Skeletal muscle tissue (tissue), 4 donors: ENCODE data around the gene RPA1. TPM values are rescaled to one million over a fixed set of nuclear protein-coding genes. Genes with fewer than 3 reads are reported as not detected.
"Not testable (repeated sequence)": the region's sequence is repeated elsewhere in the genome, so short reads cannot be mapped to it uniquely, and the experiment has no call there.

Experiments used
- H3K27ac ChIP-seq: one replicate; pipeline ENCODE4 v1.7.0; 2013; ENCODE audit warnings: mild to moderate bottlenecking, low read depth, low read length, inconsistent platforms
- H3K27me3 ChIP-seq, 3 donors: one replicate each; pipeline ENCODE4 v1.7.0; 2013; ENCODE audit warnings: low read length in 3 of 3; ENCODE audit not compliant: control insufficient read depth in 3 of 3, insufficient read depth in 3 of 3
- H3K36me3 ChIP-seq, 3 donors: one replicate each; pipeline ENCODE4 v1.7.0; 2013; ENCODE audit warnings: low read length in 3 of 3; ENCODE audit not compliant: control insufficient read depth in 3 of 3, insufficient read depth in 3 of 3
- H3K4me1 ChIP-seq, 3 donors: one replicate each; pipeline ENCODE4 v1.7.0; 2013; ENCODE audit warnings: low read length in 3 of 3, mild to moderate bottlenecking in 3 of 3; ENCODE audit not compliant: control insufficient read depth in 3 of 3, insufficient read depth in 3 of 3
- H3K4me3 ChIP-seq, 3 donors: one replicate each; pipeline ENCODE4 v1.7.0; 2013; ENCODE audit warnings: low read length in 3 of 3
- H3K9ac ChIP-seq, 3 donors: one replicate each; pipeline ENCODE4 v1.7.0; 2013; ENCODE audit warnings: low read length in 3 of 3, mild to moderate bottlenecking in 3 of 3, moderate library complexity in 2 of 3, low read depth in 1 of 3
- H3K9me3 ChIP-seq, 3 donors: one replicate each; pipeline ENCODE4 v1.7.0; 2013; ENCODE audit warnings: low read length in 3 of 3; ENCODE audit not compliant: control insufficient read depth in 3 of 3
- total RNA-seq: library from RNA; depleted of rRNA; stranded (reverse); fragments of >200 nt; gene quantifications from one replicate; pipeline ENCODE4 v1.2.3, GENCODE V29; 2014
- donor health status: Osteomylitis.

RPA1 gene
- total RNA-seq, 1 donor from 2014 or later = 26.1 TPM

DNA sequence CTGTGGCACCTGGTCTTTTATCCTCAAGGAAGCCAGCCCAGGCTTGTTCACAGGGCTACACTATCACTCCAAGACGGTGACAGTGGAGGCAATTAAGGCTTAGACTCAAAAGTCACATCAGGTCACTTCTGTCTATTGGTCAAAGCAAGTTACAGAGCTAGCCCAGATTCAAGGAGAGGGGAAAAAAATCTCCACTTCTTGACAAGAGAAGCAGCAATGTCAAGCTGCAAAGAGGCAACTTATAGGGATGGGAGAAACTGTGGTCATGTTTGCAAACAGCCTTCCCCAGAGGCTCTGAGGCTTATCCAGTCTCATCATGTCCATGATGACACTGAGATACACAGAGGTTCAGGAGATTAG is 36.4 kb upstream of the RPA1 start:
- Histone ChIP-seq H3K4me1 (peaks cover 13 to 24% (median 24%) of the 10 kb centered on the region in 3 donors), H3K9ac (no peak overlapping the region), H3K27ac (peak overlapping the region; percentile 67), H3K27me3 (no peaks in the 10 kb centered on the region), H3K9me3 (no peaks in the 10 kb centered on the region), H3K36me3 (no peaks in the 10 kb centered on the region), H3K4me3 (no peak overlapping the region)

DNA sequence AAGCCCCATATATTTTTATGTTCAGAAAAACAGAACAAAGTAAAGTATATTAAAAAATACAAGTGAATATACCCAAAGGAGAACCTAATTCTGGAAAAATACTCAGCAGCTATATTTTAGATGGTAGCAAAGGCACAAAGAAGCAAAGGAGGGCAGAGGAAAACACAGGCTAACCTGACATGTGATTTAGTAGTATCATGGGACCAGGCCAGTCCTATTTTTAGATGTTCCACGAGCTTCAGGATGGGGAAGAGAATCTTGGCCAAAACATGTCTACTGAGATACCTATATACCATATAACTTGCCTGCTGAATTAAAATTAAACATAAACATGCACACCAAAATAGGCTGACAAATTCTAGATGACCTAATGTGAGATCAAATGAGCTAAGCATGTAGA is 33.0 kb upstream of the RPA1 start:
- Histone ChIP-seq H3K27ac (peak overlapping the region; percentile 94), H3K4me3 (no peak overlapping the region), H3K27me3 (no peaks in the 10 kb centered on the region), H3K4me1 (peaks cover 23 to 38% (median 26%) of the 10 kb centered on the region in 3 donors), H3K9me3 (no peaks in the 10 kb centered on the region), H3K36me3 (peaks cover 5 to 13% (median 12%) of the 10 kb centered on the region in 3 donors), H3K9ac (peak overlapping the region in 1 of 3 donors; percentile 25)

DNA sequence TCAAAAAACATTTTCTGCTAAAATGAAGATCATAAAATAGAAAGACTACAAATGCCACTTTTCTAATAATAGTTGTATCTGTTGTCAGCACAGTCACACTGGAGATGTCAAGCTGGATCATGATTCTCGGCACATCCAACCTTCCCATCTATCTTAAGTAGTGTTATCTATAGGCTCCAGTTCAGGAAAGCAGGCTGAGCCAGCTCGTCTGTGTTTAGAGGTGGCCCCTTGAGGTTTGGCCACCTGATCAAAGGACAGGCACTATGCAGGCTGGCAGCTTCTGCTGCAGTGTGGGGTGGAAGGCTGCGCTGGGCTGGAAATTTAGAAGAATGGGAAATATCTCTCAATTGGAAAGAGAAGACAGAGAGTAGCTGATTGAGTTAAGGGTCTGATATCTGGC is 32.5 kb upstream of the RPA1 start:
- Histone ChIP-seq H3K27ac (peak overlapping the region; percentile 94), H3K4me3 (peak overlapping the region in 1 of 3 donors; percentile 41), H3K4me1 (peaks cover 23 to 38% (median 26%) of the 10 kb centered on the region in 3 donors)

DNA sequence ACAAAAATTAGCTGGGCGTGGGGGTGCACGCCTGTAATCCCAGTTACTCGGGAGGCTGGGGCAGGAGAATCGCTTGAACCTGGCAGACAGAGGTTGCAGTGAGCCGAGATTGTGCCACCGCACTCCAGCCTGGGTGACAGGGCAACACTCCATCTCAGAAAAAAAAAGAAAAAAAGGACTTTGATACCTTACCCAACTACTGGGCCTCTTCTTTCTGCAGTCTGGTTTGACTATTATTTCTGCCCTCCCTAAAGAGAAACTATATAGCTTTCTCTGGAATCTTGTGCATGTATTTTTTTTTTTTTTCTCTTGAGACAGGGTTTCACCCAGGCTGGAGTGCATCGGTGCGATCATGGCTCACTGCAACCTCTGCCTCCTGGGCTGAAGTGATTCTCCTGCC is 32.0 kb upstream of the RPA1 start:
- H3K36me3 ChIP-seq = peaks cover 5 to 13% (median 12%) of the 10 kb centered on the region in 3 donors
- not testable (repeated sequence) for H3K9me3 ChIP-seq, H3K9ac ChIP-seq, H3K27me3 ChIP-seq, H3K4me3 ChIP-seq
- H3K4me1 ChIP-seq = peaks cover 23 to 35% (median 26%) of the 10 kb centered on the region in 3 donors
- H3K27ac ChIP-seq = peak overlapping the region; percentile 94

More for the DNA sequence above, 32.5 kb upstream of the RPA1 start:
- H3K9me3 ChIP-seq = no peaks in the 10 kb centered on the region
- no peaks in the 10 kb centered on the region for H3K27me3 ChIP-seq
- peak overlapping the region; percentile 25 to 43 (median 41) for H3K9ac ChIP-seq
- H3K36me3 ChIP-seq = peaks cover 5 to 13% (median 12%) of the 10 kb centered on the region in 3 donors

DNA sequence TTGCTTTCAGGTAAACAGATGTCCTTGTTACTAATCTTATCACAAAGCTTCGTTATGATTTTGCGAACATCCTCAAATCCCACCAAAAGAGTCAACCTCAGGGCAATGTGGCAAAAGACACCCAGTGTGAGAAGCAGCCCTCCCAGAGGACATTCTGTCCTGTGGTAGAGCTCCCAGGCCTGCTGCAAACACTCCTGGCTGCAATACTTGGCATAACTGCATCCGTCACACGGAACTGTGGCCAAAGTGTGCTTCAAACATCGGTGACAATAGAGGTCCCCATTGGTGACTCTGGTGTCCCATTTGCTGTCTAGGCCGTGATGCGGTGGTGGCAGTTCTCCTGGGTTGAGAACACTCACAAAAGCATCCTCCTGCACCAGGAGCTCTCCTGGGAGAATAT is 29.6 kb upstream of the RPA1 start:
- Histone ChIP-seq H3K4me1 (peaks cover 19 to 30% (median 25%) of the 10 kb centered on the region in 3 donors), H3K9ac (peak overlapping the region in 1 of 3 donors; percentile 47), H3K9me3 (no peaks in the 10 kb centered on the region), H3K27me3 (no peaks in the 10 kb centered on the region), H3K27ac (peak overlapping the region; percentile 50), H3K36me3 (peaks cover 5 to 21% (median 15%) of the 10 kb centered on the region in 3 donors), H3K4me3 (no peak overlapping the region)

DNA sequence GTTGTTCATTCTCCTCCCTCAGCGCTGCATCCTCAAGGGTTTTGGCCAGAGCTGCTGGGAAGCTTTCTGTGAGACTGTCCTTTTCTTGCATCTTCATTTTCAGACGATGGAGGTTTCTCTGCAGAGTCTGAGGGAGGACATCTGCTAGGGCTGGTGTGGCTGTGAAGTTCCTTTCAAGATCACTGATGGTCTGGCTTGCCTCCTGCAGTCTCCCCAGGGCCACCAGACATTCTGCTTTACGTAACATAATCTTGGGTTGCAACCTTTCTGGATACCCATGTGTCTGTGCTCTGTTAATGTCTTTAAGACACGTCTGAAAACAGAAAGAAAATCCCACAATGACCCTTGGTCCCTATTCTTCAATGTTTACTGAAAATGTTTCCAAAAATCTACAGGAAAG is 29.1 kb upstream of the RPA1 start:
- peaks cover 19 to 27% (median 25%) of the 10 kb centered on the region in 3 donors for H3K4me1 ChIP-seq
- H3K9me3 ChIP-seq = no peaks in the 10 kb centered on the region
- no peak overlapping the region for H3K4me3 ChIP-seq
- H3K36me3 ChIP-seq = peaks cover 5 to 21% (median 15%) of the 10 kb centered on the region in 3 donors
- H3K27me3 ChIP-seq = no peaks in the 10 kb centered on the region
- H3K9ac ChIP-seq = peak overlapping the region in 1 of 3 donors; percentile 47
- peak overlapping the region; percentile 50 for H3K27ac ChIP-seq

DNA sequence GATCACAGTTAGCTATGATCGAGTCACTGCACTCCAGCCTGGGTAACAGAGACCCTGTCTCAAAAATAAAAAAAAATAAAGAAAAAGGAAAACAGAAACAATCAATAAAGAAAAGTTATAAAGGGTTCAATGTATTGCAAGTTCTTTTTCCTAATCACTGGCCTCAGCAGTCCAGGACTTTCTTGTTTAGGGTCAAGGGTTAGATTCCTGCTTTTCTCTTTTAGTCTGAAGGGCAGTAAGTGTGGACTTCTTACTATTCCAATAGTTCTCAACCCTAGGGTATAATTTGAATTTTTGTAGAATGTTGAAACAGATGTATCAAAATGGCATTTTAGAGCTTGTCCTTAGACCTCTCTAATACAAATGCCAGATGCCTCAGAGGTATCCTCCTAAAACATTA is 27.4 kb upstream of the RPA1 start:
- Histone ChIP-seq H3K9ac (no peak overlapping the region), H3K9me3 (no peaks in the 10 kb centered on the region), H3K4me1 (peaks cover 6 to 23% (median 19%) of the 10 kb centered on the region in 3 donors), H3K27me3 (no peaks in the 10 kb centered on the region), H3K36me3 (peaks cover 5 to 21% (median 15%) of the 10 kb centered on the region in 3 donors), H3K4me3 (no peak overlapping the region), H3K27ac (no peak overlapping the region)

DNA sequence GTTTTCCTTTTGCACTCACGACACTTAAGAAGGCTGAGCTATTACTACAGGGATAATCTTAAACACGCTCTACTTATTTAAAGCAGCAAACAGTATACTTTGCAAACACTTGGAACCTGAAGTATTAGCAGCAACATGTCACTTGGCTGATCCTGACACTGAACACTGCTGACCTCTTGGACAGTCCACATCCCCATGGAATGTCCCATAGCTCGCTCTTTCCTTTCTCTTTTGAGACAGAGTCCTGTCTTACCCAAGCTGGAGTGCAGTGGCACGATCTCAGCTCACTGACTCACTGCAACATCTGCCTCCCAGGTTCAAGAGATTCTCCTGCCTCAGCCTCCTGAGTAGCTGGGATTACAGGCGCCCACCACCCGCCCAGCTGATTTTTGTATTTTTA is 26.5 kb upstream of the RPA1 start:
- H3K9ac ChIP-seq = peak overlapping the region in 1 of 3 donors; percentile 40
- peaks cover 5 to 20% (median 18%) of the 10 kb centered on the region in 3 donors for H3K4me1 ChIP-seq
- H3K4me3 ChIP-seq = peak overlapping the region in 1 of 3 donors; percentile 22
- peaks cover 5 to 21% (median 15%) of the 10 kb centered on the region in 3 donors for H3K36me3 ChIP-seq
- no peaks in the 10 kb centered on the region for H3K27me3 ChIP-seq
- H3K9me3 ChIP-seq = no peaks in the 10 kb centered on the region
- peak overlapping the region; percentile 25 for H3K27ac ChIP-seq

DNA sequence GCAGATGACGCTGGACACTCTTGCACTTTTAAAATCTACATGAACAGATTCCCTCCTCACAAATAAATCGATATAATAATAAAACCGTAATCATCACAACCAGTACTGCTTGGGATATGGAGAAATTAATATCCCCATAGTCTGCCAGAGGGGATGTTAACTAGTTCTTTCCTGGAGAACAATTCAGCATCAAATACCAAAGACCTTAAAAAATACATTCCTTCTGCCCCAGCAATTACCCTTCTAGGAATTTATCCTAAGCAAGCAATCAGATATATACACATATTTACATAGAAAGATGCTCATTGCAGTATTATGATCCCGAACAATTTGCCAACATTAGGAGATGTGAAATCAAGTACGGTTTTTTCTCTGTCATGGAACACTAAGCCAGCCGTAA is 21.9 kb upstream of the RPA1 start:
- peaks cover 10 to 21% (median 11%) of the 10 kb centered on the region in 3 donors for H3K36me3 ChIP-seq
- peaks cover 0 to 7% (median 4%) of the 10 kb centered on the region in 3 donors for H3K4me1 ChIP-seq
- H3K9ac ChIP-seq = no peak overlapping the region
- H3K27ac ChIP-seq = no peak overlapping the region
- H3K9me3 ChIP-seq = no peaks in the 10 kb centered on the region
- no peak overlapping the region for H3K4me3 ChIP-seq
- no peaks in the 10 kb centered on the region for H3K27me3 ChIP-seq

DNA sequence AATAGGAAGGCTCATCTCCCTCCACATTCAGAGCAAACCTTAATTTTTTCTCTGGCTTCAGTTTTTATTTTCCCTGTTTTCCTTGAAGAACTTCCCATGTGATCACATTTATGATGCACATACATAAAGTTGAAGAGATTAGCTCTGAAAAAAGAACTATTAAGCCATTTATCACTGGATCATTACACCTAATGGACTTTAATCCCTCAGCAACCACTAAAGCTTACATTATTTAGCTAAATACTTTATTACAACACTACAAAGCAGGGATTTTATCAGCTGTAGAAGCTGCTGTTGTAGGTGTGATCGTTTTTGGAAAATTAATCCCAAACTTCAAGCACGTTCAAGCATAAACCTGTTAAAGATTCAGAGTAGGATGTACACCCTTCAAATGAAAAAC is 21.2 kb upstream of the RPA1 start:
- no peaks in the 10 kb centered on the region for H3K9me3 ChIP-seq
- no peak overlapping the region for H3K27ac ChIP-seq
- H3K4me3 ChIP-seq = no peak overlapping the region
- no peaks in the 10 kb centered on the region for H3K4me1 ChIP-seq
- no peak overlapping the region for H3K9ac ChIP-seq
- no peaks in the 10 kb centered on the region for H3K27me3 ChIP-seq
- H3K36me3 ChIP-seq = peaks cover 10 to 18% (median 11%) of the 10 kb centered on the region in 3 donors
